GM12864 (cell line): ENCODE data around the gene INPP5B.
"Not testable (repeated sequence)": the region's sequence is repeated elsewhere in the genome, so short reads cannot be mapped to it uniquely, and the experiment has no call there.

Experiments used
- DNase-seq: peaks from one replicate; pipeline ENCODE4 v3.0.0-alpha.2; 2011; ENCODE audit warnings: low read depth
- H3K4me3 ChIP-seq: 2 replicates; pipeline ENCODE4 v1.5.1; 2011; ENCODE audit warnings: mild to moderate bottlenecking, low read depth, low read length, control low read depth
- CTCF ChIP-seq: IDR thresholded peaks from 2 replicates; pipeline ENCODE4 v1.5.1; 2011; ENCODE audit warnings: low read depth, mild to moderate bottlenecking, moderate library complexity, low read length, control low read depth, inconsistent platforms; ENCODE audit errors: missing control alignments

Gene INPP5B

GRCh38 chr1:37978541-37978940 lies 31.7 kb upstream of the INPP5B start:
- H3K4me3 ChIP-seq, result no peak overlapping the region
- no peak for TF ChIP-seq CTCF
- no peak for DNase-seq

- not testable (repeated sequence) for DNase-seq, H3K4me3 ChIP-seq
- peak; percentile 41 for TF ChIP-seq CTCF
Observed at GRCh38 chr1:37975083-37975482, 28.2 kb upstream of the INPP5B start.

DNA sequence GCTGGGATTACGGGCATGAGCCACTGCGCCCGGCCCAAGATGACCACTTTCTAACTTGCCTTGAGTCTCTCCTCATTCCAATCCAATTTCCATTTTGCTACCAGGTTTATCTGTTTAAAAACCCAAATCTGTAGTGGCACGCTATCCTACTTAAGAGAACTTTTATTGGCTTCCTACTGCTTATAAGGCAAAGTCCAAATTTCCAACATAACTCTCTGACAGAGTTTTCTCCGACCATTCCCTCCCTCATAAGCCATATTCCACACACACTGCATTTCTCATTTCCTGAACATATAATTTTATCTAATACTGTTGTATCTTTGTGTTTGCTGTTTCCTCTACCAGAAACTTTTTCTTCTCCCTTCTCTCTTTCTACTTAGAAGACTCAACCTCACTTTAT lies 27.7 kb upstream of the INPP5B start:
- no peak for TF ChIP-seq CTCF
- no peak overlapping the region for H3K4me3 ChIP-seq
- no peak for DNase-seq

GRCh38 chr1:37973684-37974083 lies 26.8 kb upstream of the INPP5B start:
- not testable (repeated sequence) for DNase-seq, H3K4me3 ChIP-seq

GRCh38 chr1:37965301-37965700 lies 18.4 kb upstream of the INPP5B start:
- no peak for DNase-seq
- TF ChIP-seq CTCF, result no peak
- H3K4me3 ChIP-seq, result no peak overlapping the region

GRCh38 chr1:37964106-37964505 lies 17.3 kb upstream of the INPP5B start:
- not testable (repeated sequence) for DNase-seq, H3K4me3 ChIP-seq

- no peak for DNase-seq
- no peak overlapping the region for H3K4me3 ChIP-seq
- no peak for TF ChIP-seq CTCF
Observed at GRCh38 chr1:37958690-37959089, 11.8 kb upstream of the INPP5B start.

- TF ChIP-seq CTCF, result no peak
- H3K4me3 ChIP-seq, result no peak overlapping the region
- DNase-seq, result no peak
Observed at GRCh38 chr1:37955685-37956084, 8.8 kb upstream of the INPP5B start.
